NCI-H510A (cell line): ENCODE measurements around the gene DUSP1.

Source experiments
- DNase-seq: peaks from one replicate; lab custom pipeline; 2025; lab: John Stamatoyannopoulos, UW

The DUSP1 gene

GRCh38 chr5:172743112-172743959 lies 27.7 kb downstream of the DUSP1 start:
- no peak for DNase-seq

GRCh38 chr5:172741206-172741582 lies 29.8 kb downstream of the DUSP1 start:
- no peak for DNase-seq

GRCh38 chr5:172740428-172741205 lies 30.4 kb downstream of the DUSP1 start:
- DNase-seq, result no peak

GRCh38 chr5:172739375-172739774 lies 31.6 kb downstream of the DUSP1 start:
- DNase-seq, result no peak

GRCh38 chr5:172736508-172737135 lies 34.4 kb downstream of the DUSP1 start:
- DNase-seq, result no peak

- DNase-seq, result no peak
Measured at GRCh38 chr5:172735141-172735831, 35.7 kb downstream of the DUSP1 start.

GRCh38 chr5:172733974-172734346 lies 37.0 kb downstream of the DUSP1 start:
- DNase-seq, result no peak

- DNase-seq, result no peak
Measured at GRCh38 chr5:172733131-172733973, 37.6 kb downstream of the DUSP1 start.

GRCh38 chr5:172732201-172732865 lies 38.7 kb downstream of the DUSP1 start:
- DNase-seq, result no peak

GRCh38 chr5:172731680-172732074 lies 39.3 kb downstream of the DUSP1 start:
- DNase-seq, result no peak

- no peak for DNase-seq
Measured at GRCh38 chr5:172730981-172731679, 39.9 kb downstream of the DUSP1 start.

- DNase-seq, result no peak
Measured at GRCh38 chr5:172730222-172730621, 40.8 kb downstream of the DUSP1 start.

GRCh38 chr5:172729588-172729987 lies 41.4 kb downstream of the DUSP1 start:
- DNase-seq, result no peak

GRCh38 chr5:172728481-172729241 lies 42.3 kb downstream of the DUSP1 start:
- DNase-seq, result no peak

- DNase-seq, result no peak
Measured at GRCh38 chr5:172727551-172727950, 43.4 kb downstream of the DUSP1 start.

- no peak for DNase-seq
Measured at GRCh38 chr5:172726966-172727365, 44.0 kb downstream of the DUSP1 start.

GRCh38 chr5:172725785-172726184 lies 45.2 kb downstream of the DUSP1 start:
- no peak for DNase-seq

- DNase-seq, result no peak
Measured at GRCh38 chr5:172725273-172725672, 45.7 kb downstream of the DUSP1 start.
